ENCODE data around the gene ANKS1B. TPM values are rescaled to one million over a fixed set of nuclear protein-coding genes. Genes with fewer than 3 reads are reported as not detected.

Gene ANKS1B
- polyA plus RNA-seq, 5 donors = 9.3 to 23.7 (median 13.6) TPM

GRCh38 chr12:98730412-98730811 lies 1254.3 kb downstream of the ANKS1B start:
- peak; percentile 55 to 60 for DNase-seq

- DNase-seq = no peak
These were observed 1257.5 kb downstream of the ANKS1B start for GRCh38 chr12:98727196-98727595.

- DNase-seq = peak; percentile 30 to 63
These were observed 1259.1 kb downstream of the ANKS1B start for GRCh38 chr12:98725476-98726247.

GRCh38 chr12:98724384-98725155 lies 1260.2 kb downstream of the ANKS1B start:
- no peak for DNase-seq

GRCh38 chr12:98721204-98721702 lies 1263.5 kb downstream of the ANKS1B start:
- no peak for DNase-seq

GRCh38 chr12:98719515-98720504 lies 1264.9 kb downstream of the ANKS1B start:
- DNase-seq = no peak

GRCh38 chr12:98714426-98714825 lies 1270.3 kb downstream of the ANKS1B start:
- no peak for DNase-seq

GRCh38 chr12:98709022-98709421 lies 1275.7 kb downstream of the ANKS1B start:
- no peak for DNase-seq

GRCh38 chr12:98701166-98701565 lies 1283.6 kb downstream of the ANKS1B start:
- DNase-seq = no peak

GRCh38 chr12:98699586-98699985 lies 1285.2 kb downstream of the ANKS1B start:
- peak; percentile 26 to 27 for DNase-seq

GRCh38 chr12:98698603-98699463 lies 1285.9 kb downstream of the ANKS1B start:
- DNase-seq = peak; percentile 28 to 51

GRCh38 chr12:98697209-98697608 lies 1287.5 kb downstream of the ANKS1B start:
- no peak for DNase-seq

GRCh38 chr12:98696036-98696646 lies 1288.6 kb downstream of the ANKS1B start:
- DNase-seq = no peak

- DNase-seq = no peak
These were observed 1293.4 kb downstream of the ANKS1B start for GRCh38 chr12:98691351-98691750.

GRCh38 chr12:98686603-98687002 lies 1298.1 kb downstream of the ANKS1B start:
- DNase-seq = no peak

Other genes with a start within 250 kb of the ANKS1B start
- gene BLTP3B, start 157.9 kb upstream of the ANKS1B start, polyA plus RNA-seq (ENCODE audit: insufficient read depth in 1 of 5, insufficient read length in 5 of 5, low replicate concordance in 1 of 5) = 10 to 100 TPM; 16.5 to 27.8 (median 22.7) TPM
- 10 to 100 TPM; 29.9 to 41.6 (median 39.1) TPM for gene ACTR6, start 215.9 kb upstream of the ANKS1B start, polyA plus RNA-seq (ENCODE audit: insufficient read depth in 1 of 5, insufficient read length in 5 of 5, low replicate concordance in 1 of 5)